SK-N-SH (cell line): ENCODE results near the gene IFNL3. TPM values are rescaled to one million over a fixed set of nuclear protein-coding genes. Genes with fewer than 3 reads are reported as not detected.

Experiments used
- CTCF ChIA-PET: fragments of 300-600, 350-600 bp; formaldehyde crosslinking; extraction: SDS; loops from one replicate; lab custom pipeline; 2021; lab: Yijun Ruan, JAX
- POLR2A ChIA-PET: fragments of 350-600 bp; sonication (Branson Sonifier 250); formaldehyde crosslinking; extraction: SDS; loops from one replicate; lab custom pipeline; 2020; ENCODE audit warnings: antibody characterized with exemption, inconsistent platforms; lab: Yijun Ruan, JAX
- DNase-seq: peaks from one replicate; pipeline ENCODE4 v3.0.0; 2012
- H2AFZ ChIP-seq: fragments of 200-600 bp; sonication (generic); 2 replicates; pipeline ENCODE4 v1.8.1; 2016; ENCODE audit warnings: antibody characterized with exemption, mild to moderate bottlenecking, low read depth
- H3F3A ChIP-seq: fragments of 200-600 bp; sonication (generic); replicated peaks from 2 replicates; pipeline ENCODE3; 2016; ENCODE audit warnings: antibody characterized with exemption, mild to moderate bottlenecking; ENCODE audit not compliant: insufficient read depth
- H3K27ac ChIP-seq, 2 experiments: fragments of 200-500 bp in 1 of 2; fragments of 200-600 bp in 1 of 2; sonication (Bioruptor generic) in 1 of 2; sonication (generic), shearing (Covaris generic) in 1 of 2; 2 replicates each; pipeline versions ENCODE4 v1.5.1 to v1.6.1; 2014 to 2016; ENCODE audit warnings: low read depth in 2 of 2, inconsistent platforms in 1 of 2, low read length in 1 of 2, mild to moderate bottlenecking in 1 of 2, mixed read lengths in 1 of 2
- H3K27me3 ChIP-seq: fragments of 200-600 bp; sonication (generic), shearing (Covaris generic); 2 replicates; pipeline ENCODE4 v1.6.1; 2016; ENCODE audit warnings: mixed run types; ENCODE audit not compliant: insufficient read depth
- H3K36me3 ChIP-seq, 2 experiments: fragments of 200-500 bp in 1 of 2; fragments of 200-600 bp in 1 of 2; sonication (Bioruptor generic) in 1 of 2; sonication (generic) in 1 of 2; replicated peaks in 1 of 2; 2 replicates each; pipeline versions ENCODE3 to v1.5.1; 2014 to 2016; ENCODE audit warnings: low read length in 1 of 2, mild to moderate bottlenecking in 1 of 2; ENCODE audit not compliant: insufficient read depth in 2 of 2, control insufficient read depth in 1 of 2
- H3K4me1 ChIP-seq, 2 experiments: fragments of 200-500 bp in 1 of 2; fragments of 200-600 bp in 1 of 2; sonication (Bioruptor generic) in 1 of 2; sonication (generic), shearing (Covaris generic) in 1 of 2; 2 replicates each; pipeline versions ENCODE4 v1.5.1 to v1.6.1; 2014 to 2016; ENCODE audit warnings: low read depth in 1 of 2, low read length in 1 of 2, mixed run types in 1 of 2; ENCODE audit not compliant: insufficient read depth in 2 of 2, control insufficient read depth in 1 of 2
- H3K4me2 ChIP-seq: fragments of 200-600 bp; sonication (generic), shearing (Covaris generic); 2 replicates; pipeline ENCODE4 v1.6.1; 2017; ENCODE audit warnings: mixed run types
- H3K4me3 ChIP-seq, 2 experiments: fragments of 200-500 bp in 1 of 2; fragments of 200-600 bp in 1 of 2; sonication (Bioruptor generic) in 1 of 2; sonication (generic), shearing (Covaris generic) in 1 of 2; 2 replicates each; pipeline versions ENCODE4 v1.5.1 to v1.8.1; 2014 to 2016; ENCODE audit warnings: low read depth in 2 of 2, inconsistent platforms in 1 of 2, low read length in 1 of 2, mild to moderate bottlenecking in 1 of 2, mixed read lengths in 1 of 2, moderate library complexity in 1 of 2
- H3K79me2 ChIP-seq: fragments of 200-600 bp; sonication (generic); 2 replicates; pipeline ENCODE4 v1.8.1; 2017; ENCODE audit warnings: mild to moderate bottlenecking; ENCODE audit not compliant: insufficient read depth
- H3K9ac ChIP-seq: fragments of 200-600 bp; sonication (generic); 2 replicates; pipeline ENCODE4 v1.6.1; 2017; ENCODE audit warnings: mixed run types
- H3K9me2 ChIP-seq: fragments of 200-600 bp; sonication (generic); 2 replicates; pipeline ENCODE4 v1.6.1; 2017; ENCODE audit warnings: mixed run types
- H3K9me3 ChIP-seq: fragments of 200-600 bp; sonication (generic); 2 replicates; pipeline ENCODE4 v1.6.1; 2017; ENCODE audit warnings: mixed run types, mild to moderate bottlenecking, moderate library complexity
- H4K20me1 ChIP-seq: fragments of 200-600 bp; sonication (generic); 2 replicates; pipeline ENCODE4 v1.6.1; 2017; ENCODE audit warnings: mild to moderate bottlenecking, mixed run types; ENCODE audit not compliant: insufficient read depth
- CHD2 ChIP-seq: fragments of 150-350 bp; IDR thresholded peaks from 2 replicates; pipeline ENCODE4 v1.6.1; 2018; ENCODE audit warnings: low read length; ENCODE audit not compliant: partially characterized antibody
- FOXJ3 ChIP-seq: sonication (generic); formaldehyde crosslinking; IDR thresholded peaks from 2 replicates; pipeline ENCODE4 v1.5.1; 2020; ENCODE audit warnings: mild to moderate bottlenecking, missing genetic modification reagents
- GABPA ChIP-seq: IDR thresholded peaks from 2 replicates; pipeline ENCODE4 v1.4.0; 2012; ENCODE audit warnings: low read depth, mild to moderate bottlenecking
- MEF2A ChIP-seq: IDR thresholded peaks from 2 replicates; pipeline ENCODE4 v1.4.0; 2012; ENCODE audit warnings: low read depth, borderline replicate concordance
- MXI1 ChIP-seq: IDR thresholded peaks from 2 replicates; pipeline ENCODE4 v1.6.1; 2012; ENCODE audit warnings: mild to moderate bottlenecking, low read depth, low read length, improper control_type of control experiment
- NRF1 ChIP-seq: IDR thresholded peaks from 2 replicates; pipeline ENCODE4 v1.6.1; 2012; ENCODE audit warnings: low read depth, mild to moderate bottlenecking, low read length
- RFX5 ChIP-seq: IDR thresholded peaks from 2 replicates; pipeline ENCODE4 v1.6.1; 2012; ENCODE audit warnings: mild to moderate bottlenecking, improper control_type of control experiment, low read length
- RXRA ChIP-seq: IDR thresholded peaks from 2 replicates; pipeline ENCODE4 v1.4.0; 2012; ENCODE audit warnings: low read depth, mild to moderate bottlenecking, borderline replicate concordance
- SMC3 ChIP-seq: IDR thresholded peaks from 2 replicates; pipeline ENCODE4 v1.6.1; 2012; ENCODE audit warnings: low read depth, low read length, improper control_type of control experiment
- ZBTB33 ChIP-seq: IDR thresholded peaks from 2 replicates; pipeline ENCODE4 v1.4.0; 2012; ENCODE audit warnings: low read depth, borderline replicate concordance
- WGBS: methylation state at CpG from one replicate; pipeline ENCODE4 v1.1.6; 2017; ENCODE audit warnings: low lambda C conversion rate; 5-methylcytosine and 5-hydroxymethylcytosine counted together
- polyA plus RNA-seq, 3 experiments: library from polyadenylated mRNA; depleted of rRNA; stranded (reverse); fragments of >200 nt; gene quantifications; 2 replicates each; pipeline ENCODE4 v1.2.3, GENCODE V29; 2012
- TF ChIP-seq, protein P1 (sequence below): fragments of 150-350 bp; IDR thresholded peaks from 2 replicates; pipeline ENCODE4 v1.6.1; 2016; ENCODE audit warnings: mild to moderate bottlenecking, low read depth, low read length

Gene IFNL3
- polyA plus RNA-seq, 1 of the 3 experiments (the other 2 are of a cell fraction): not detected

DNA sequence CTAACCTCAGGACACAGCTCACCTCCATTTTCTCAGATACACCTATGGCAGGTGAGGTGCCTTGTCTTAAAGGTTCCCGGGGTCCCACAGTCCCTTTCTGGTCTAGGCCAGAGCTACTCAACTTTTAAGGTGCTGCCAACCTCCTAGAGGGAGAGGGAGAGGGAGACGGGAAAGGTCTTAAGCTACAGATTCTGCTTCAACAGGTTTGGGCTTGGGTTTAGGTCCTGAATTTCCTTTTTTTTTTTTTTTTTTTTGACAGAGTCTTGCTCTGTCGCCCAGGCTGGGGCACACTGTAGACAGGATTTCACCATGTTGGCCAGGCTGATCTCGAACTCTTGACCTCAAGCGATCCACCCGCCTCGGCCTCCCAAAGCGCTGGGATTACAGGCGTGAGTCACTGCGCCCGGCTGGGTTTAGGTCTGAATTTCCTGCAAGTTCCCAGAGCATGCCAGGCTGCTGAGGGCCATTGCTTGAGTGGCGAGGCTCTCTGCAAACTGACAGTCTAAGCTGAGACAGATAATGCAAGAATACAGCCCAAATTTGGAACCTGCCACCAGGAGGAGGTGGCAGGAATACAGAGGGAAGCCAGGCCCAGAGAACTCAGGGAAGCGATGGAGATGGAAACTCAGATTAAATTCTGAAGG lies 33.0 kb downstream of the IFNL3 start:
- no peaks in the 10 kb centered on the region for H4K20me1 ChIP-seq
- H3K27me3 ChIP-seq: no peaks in the 10 kb centered on the region
- CTCF ChIA-PET: interaction anchor here (1.1 to 1.9 kb wide), 3 partner anchors 9 to 117 kb away, joined by 3 to 7 read pairs (median 4); no protein-coding TSS in a partner anchor
- no peak overlapping the region for H3K4me3 ChIP-seq
- no peaks in the 10 kb centered on the region for H3F3A ChIP-seq
- peak; percentile 13 for DNase-seq
- no peak overlapping the region for H2AFZ ChIP-seq
- TF ChIP-seq GABPA: no peak
- no peak for TF ChIP-seq NRF1
- TF ChIP-seq, protein P1, sequence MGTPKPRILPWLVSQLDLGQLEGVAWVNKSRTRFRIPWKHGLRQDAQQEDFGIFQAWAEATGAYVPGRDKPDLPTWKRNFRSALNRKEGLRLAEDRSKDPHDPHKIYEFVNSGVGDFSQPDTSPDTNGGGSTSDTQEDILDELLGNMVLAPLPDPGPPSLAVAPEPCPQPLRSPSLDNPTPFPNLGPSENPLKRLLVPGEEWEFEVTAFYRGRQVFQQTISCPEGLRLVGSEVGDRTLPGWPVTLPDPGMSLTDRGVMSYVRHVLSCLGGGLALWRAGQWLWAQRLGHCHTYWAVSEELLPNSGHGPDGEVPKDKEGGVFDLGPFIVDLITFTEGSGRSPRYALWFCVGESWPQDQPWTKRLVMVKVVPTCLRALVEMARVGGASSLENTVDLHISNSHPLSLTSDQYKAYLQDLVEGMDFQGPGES: no peak
- TF ChIP-seq ZBTB33: no peak
- TF ChIP-seq, all 33 proteins: peak for 0
- Histone ChIP-seq H3K9me3 (no peaks in the 10 kb centered on the region), H3K36me3 (no peaks in the 10 kb centered on the region), H3K79me2 (no peaks in the 10 kb centered on the region), H3K9me2 (no peaks in the 10 kb centered on the region), H3K4me1 (no peaks in the 10 kb centered on the region), H3K4me2 (no peak overlapping the region), H3K27ac (no peak overlapping the region), H3K9ac (no peak overlapping the region)
- WGBS: 73% methylated on average over 13 of the region's 13 CpGs
- POLR2A ChIA-PET: no interaction called here

DNA sequence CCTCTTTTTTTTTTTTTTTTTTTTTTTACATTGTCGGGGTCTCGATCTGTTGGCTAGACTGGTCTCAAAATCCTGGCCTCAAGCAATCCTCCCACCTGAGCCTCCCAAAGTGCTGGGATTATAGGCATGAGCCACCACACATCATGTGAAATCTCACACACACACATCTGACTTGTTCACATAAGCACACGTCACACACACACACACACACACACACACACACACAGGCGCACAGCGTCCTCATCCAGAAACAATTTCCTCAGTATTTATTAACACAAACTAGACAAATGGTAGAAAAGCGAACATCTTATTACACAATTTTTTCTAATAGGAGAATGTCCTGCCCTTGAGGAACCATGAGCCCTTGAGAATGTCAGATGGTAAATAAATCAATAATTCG lies 35.6 kb downstream of the IFNL3 start:
- Histone ChIP-seq H3K27ac (no peak overlapping the region), H3K9ac (no peak overlapping the region), H3K9me3 (no peaks in the 10 kb centered on the region), H3K9me2 (no peaks in the 10 kb centered on the region), H2AFZ (no peak overlapping the region), H3K4me2 (no peak overlapping the region), H3K4me1 (no peaks in the 10 kb centered on the region), H3F3A (no peaks in the 10 kb centered on the region), H4K20me1 (no peaks in the 10 kb centered on the region), H3K79me2 (no peaks in the 10 kb centered on the region), H3K27me3 (peaks cover 8% of the 10 kb centered on the region), H3K4me3 (no peak overlapping the region), H3K36me3 (no peaks in the 10 kb centered on the region)
- ChIA-PET POLR2A (no interaction called here), CTCF (no interaction called here)
- no peak for DNase-seq
- 58% methylated on average over 7 of the region's 7 CpGs for WGBS
- no peak for TF ChIP-seq RXRA
- TF ChIP-seq FOXJ3 (CRISPR knock-in tag): no peak
- TF ChIP-seq SMC3: no peak
- TF ChIP-seq MEF2A: no peak
- no peak for TF ChIP-seq CHD2
- TF ChIP-seq RFX5: no peak
- no peak for TF ChIP-seq MXI1
